ENCODE data around the gene RBPJL. TPM values are rescaled to one million over a fixed set of nuclear protein-coding genes. Genes with fewer than 3 reads are reported as not detected.

The RBPJL gene
- total RNA-seq, 1 donor from 2014 or later, result not detected

- Histone ChIP-seq H3K4me3 (no peak overlapping the region), H3K27ac (no peak overlapping the region), H2AFZ (replicated peaks) (no peak overlapping the region), H3K36me3 (no peaks in the 10 kb centered on the region), H3F3A (ENCODE audit: low read depth) (peaks cover 23% of the 10 kb centered on the region), H3K9ac (no peak overlapping the region), H3K79me2 (ENCODE audit: low read depth) (peaks cover 32% of the 10 kb centered on the region), H3K4me2 (peak overlapping the region; percentile 98), H3K9me3 (ENCODE audit: low read depth) (no peaks in the 10 kb centered on the region), H4K20me1 (ENCODE audit: low read depth) (peaks cover 5% of the 10 kb centered on the region), H3K27me3 (no peaks in the 10 kb centered on the region), H3K4me1 (peaks cover 59% of the 10 kb centered on the region)
- Mint-ChIP-seq H3K27me3 (ENCODE audit: insufficient read depth, low read depth) (peaks cover 2% of the 10 kb centered on the region), H3K9me3 (no peaks in the 10 kb centered on the region), H3K27ac (no peak overlapping the region), H3K4me3 (peak overlapping the region; percentile 91), H3K4me1 (peaks cover 62% of the 10 kb centered on the region), H3K36me3 (no peaks in the 10 kb centered on the region)
- no peak for DNase-seq (ENCODE audit: low spot score)
- TF ChIP-seq EZH2 (IDR thresholded peaks at IDR 0.05), result no peak
- TF ChIP-seq CTCF (IDR thresholded peaks at IDR 0.05), result no peak
- TF ChIP-seq EZH2phosphoT487 (IDR thresholded peaks at IDR 0.05), result no peak
These were observed 39.7 kb downstream of the RBPJL start for GRCh38 chr20:45346291-45346718.

GRCh38 chr20:45346851-45347250 lies 40.2 kb downstream of the RBPJL start:
- TF ChIP-seq EZH2 (IDR thresholded peaks at IDR 0.05) (no peak), EZH2phosphoT487 (IDR thresholded peaks at IDR 0.05) (no peak), CTCF (IDR thresholded peaks at IDR 0.05) (no peak)
- Histone ChIP-seq H3K27me3 (no peaks in the 10 kb centered on the region), H2AFZ (replicated peaks) (no peak overlapping the region), H3K9ac (no peak overlapping the region), H3F3A (ENCODE audit: low read depth) (peaks cover 17% of the 10 kb centered on the region), H4K20me1 (ENCODE audit: low read depth) (no peaks in the 10 kb centered on the region), H3K4me1 (peaks cover 53% of the 10 kb centered on the region), H3K4me2 (peak overlapping the region; percentile 98), H3K79me2 (ENCODE audit: low read depth) (peaks cover 32% of the 10 kb centered on the region), H3K4me3 (peak overlapping the region; percentile 69), H3K36me3 (no peaks in the 10 kb centered on the region), H3K27ac (no peak overlapping the region), H3K9me3 (ENCODE audit: low read depth) (no peaks in the 10 kb centered on the region)
- Mint-ChIP-seq H3K9me3 (no peaks in the 10 kb centered on the region), H3K4me1 (peaks cover 56% of the 10 kb centered on the region), H3K27ac (no peak overlapping the region), H3K27me3 (ENCODE audit: insufficient read depth, low read depth) (peaks cover 2% of the 10 kb centered on the region), H3K36me3 (no peaks in the 10 kb centered on the region), H3K4me3 (peak overlapping the region; percentile 91)
- no peak for DNase-seq (ENCODE audit: low spot score)

GRCh38 chr20:45347297-45347935 lies 40.8 kb downstream of the RBPJL start:
- Mint-ChIP-seq H3K4me1 (peaks cover 51% of the 10 kb centered on the region), H3K9me3 (no peaks in the 10 kb centered on the region), H3K4me3 (peak overlapping the region; percentile 91), H3K27ac (peak overlapping the region; percentile 69), H3K36me3 (no peaks in the 10 kb centered on the region), H3K27me3 (ENCODE audit: insufficient read depth, low read depth) (peaks cover 2% of the 10 kb centered on the region)
- DNase-seq (ENCODE audit: low spot score), result no peak
- Histone ChIP-seq H3K9ac (peak overlapping the region; percentile 46), H3K4me3 (peak overlapping the region; percentile 69), H3K4me2 (peak overlapping the region; percentile 98), H3K79me2 (ENCODE audit: low read depth) (peaks cover 32% of the 10 kb centered on the region), H3F3A (ENCODE audit: low read depth) (peaks cover 13% of the 10 kb centered on the region), H3K9me3 (ENCODE audit: low read depth) (no peaks in the 10 kb centered on the region), H3K27ac (no peak overlapping the region), H3K27me3 (no peaks in the 10 kb centered on the region), H4K20me1 (ENCODE audit: low read depth) (no peaks in the 10 kb centered on the region), H2AFZ (replicated peaks) (peak overlapping the region; percentile 78), H3K36me3 (no peaks in the 10 kb centered on the region), H3K4me1 (peaks cover 48% of the 10 kb centered on the region)
- TF ChIP-seq EZH2phosphoT487 (IDR thresholded peaks at IDR 0.05) (no peak), EZH2 (IDR thresholded peaks at IDR 0.05) (no peak), CTCF (IDR thresholded peaks at IDR 0.05) (no peak)

Measured in neural progenitor cell (in vitro differentiated cells).